OCI-LY1 (cell line): ENCODE data around the gene SYNGAP1.
"Not testable (repeated sequence)": the region's sequence is repeated elsewhere in the genome, so short reads cannot be mapped to it uniquely, and the experiment has no call there.

Experiments
- H2AFZ ChIP-seq: fragments of 200-600 bp; sonication (generic), shearing (Covaris generic); 2 replicates; pipeline ENCODE4 v1.6.0; 2014; ENCODE audit warnings: antibody characterized with exemption, mild to moderate bottlenecking, low read length
- H3F3A ChIP-seq: fragments of 200-600 bp; sonication (generic), shearing (Covaris generic); 2 replicates; pipeline ENCODE4 v1.6.0; 2014; ENCODE audit warnings: mild to moderate bottlenecking, antibody characterized with exemption, low read length, moderate library complexity; ENCODE audit not compliant: insufficient read depth
- H3K27ac ChIP-seq: fragments of 200-600 bp; sonication (generic); 2 replicates; pipeline ENCODE4 v1.5.1; 2014; ENCODE audit warnings: low read length, mixed run types, mild to moderate bottlenecking, low read depth; ENCODE audit not compliant: poor library complexity, severe bottlenecking
- H3K27me3 ChIP-seq: fragments of 200-600 bp; sonication (generic); 2 replicates; pipeline ENCODE4 v1.6.0; 2014; ENCODE audit warnings: antibody characterized with exemption, mild to moderate bottlenecking, low read length, moderate library complexity; ENCODE audit not compliant: insufficient read depth
- H3K36me3 ChIP-seq: fragments of 200-600 bp; sonication (generic); 2 replicates; pipeline ENCODE4 v1.6.1; 2014; ENCODE audit warnings: mild to moderate bottlenecking, antibody characterized with exemption, low read length, moderate library complexity, mixed read lengths; ENCODE audit not compliant: insufficient read depth
- H3K4me1 ChIP-seq: fragments of 200-600 bp; sonication (generic); 2 replicates; pipeline ENCODE4 v1.5.1; 2014; ENCODE audit warnings: mild to moderate bottlenecking, low read length, moderate library complexity; ENCODE audit not compliant: insufficient read depth, severe bottlenecking
- H3K4me2 ChIP-seq: fragments of 200-600 bp; sonication (generic), shearing (Covaris generic); 2 replicates; pipeline ENCODE4 v1.6.1; 2014; ENCODE audit warnings: low read length
- H3K4me3 ChIP-seq: fragments of 200-600 bp; sonication (generic); 2 replicates; pipeline ENCODE4 v1.5.1; 2014; ENCODE audit warnings: low read length, low read depth, mild to moderate bottlenecking, mixed read lengths; ENCODE audit not compliant: poor library complexity, severe bottlenecking
- H3K79me2 ChIP-seq: fragments of 200-600 bp; shearing (Covaris generic); 2 replicates; pipeline ENCODE4 v1.6.1; 2016; ENCODE audit warnings: mixed run types, low read length, mixed read lengths; ENCODE audit not compliant: insufficient read depth
- H3K9ac ChIP-seq: fragments of 200-600 bp; sonication (generic), shearing (Covaris generic); 2 replicates; pipeline ENCODE4 v1.6.1; 2014; ENCODE audit warnings: mild to moderate bottlenecking, low read length, mixed read lengths
- H3K9me2 ChIP-seq: fragments of 200-600 bp; sonication (generic), shearing (Covaris generic); 2 replicates; pipeline ENCODE4 v1.6.1; 2014; ENCODE audit warnings: low read depth, mild to moderate bottlenecking, low read length, mixed read lengths
- H3K9me3 ChIP-seq: fragments of 200-600 bp; shearing (Covaris generic); 2 replicates; pipeline ENCODE4 v1.6.1; 2014; ENCODE audit warnings: low read length, mixed read lengths
- H4K20me1 ChIP-seq: fragments of 200-600 bp; sonication (generic), shearing (Covaris generic); 2 replicates; pipeline ENCODE4 v1.6.0; 2016; ENCODE audit warnings: mild to moderate bottlenecking, low read length; ENCODE audit not compliant: insufficient read depth
- EZH2 ChIP-seq: fragments of 200-600 bp; sonication (generic), shearing (Covaris generic); IDR thresholded peaks from 2 replicates; pipeline ENCODE4 v1.8.0; 2017; ENCODE audit warnings: borderline replicate concordance, mixed run types, mild to moderate bottlenecking, antibody characterized with exemption, low read length, moderate library complexity, mixed read lengths
- TF ChIP-seq, protein P1 (sequence below): fragments of 200-600 bp; sonication (generic), shearing (Covaris generic); IDR thresholded peaks from 2 replicates; pipeline ENCODE4 v1.5.1; 2017; ENCODE audit warnings: mild to moderate bottlenecking, antibody characterized with exemption, low read length, moderate library complexity, mixed read lengths

The SYNGAP1 gene

DNA sequence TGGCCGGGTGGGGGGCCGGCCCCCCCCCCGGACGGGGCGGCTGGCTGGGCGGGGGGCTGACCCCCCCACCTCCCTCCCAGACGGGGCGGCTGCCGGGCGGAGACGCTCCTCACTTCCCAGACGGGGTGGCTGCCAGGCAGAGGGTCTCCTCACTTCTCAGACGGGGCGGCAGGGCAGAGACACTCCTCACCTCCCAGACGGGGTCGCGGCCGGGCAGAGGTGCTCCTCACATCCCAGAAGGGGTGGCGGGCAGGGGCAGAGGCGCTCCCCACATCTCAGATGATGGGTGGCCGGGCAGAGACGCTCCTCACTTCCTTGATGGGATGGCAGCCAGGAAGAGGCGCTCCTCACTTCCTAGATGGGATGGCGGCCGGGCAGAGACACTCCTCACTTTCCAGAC is 65.8 kb downstream of the SYNGAP1 start:
- not testable (repeated sequence) for H3K9me3 ChIP-seq, H2AFZ ChIP-seq, H3K27ac ChIP-seq, H3K27me3 ChIP-seq, H3K4me1 ChIP-seq, H3K79me2 ChIP-seq, H3K4me3 ChIP-seq, H3K9me2 ChIP-seq, H3K36me3 ChIP-seq, H3K9ac ChIP-seq, H3K4me2 ChIP-seq, H3F3A ChIP-seq, H4K20me1 ChIP-seq

DNA sequence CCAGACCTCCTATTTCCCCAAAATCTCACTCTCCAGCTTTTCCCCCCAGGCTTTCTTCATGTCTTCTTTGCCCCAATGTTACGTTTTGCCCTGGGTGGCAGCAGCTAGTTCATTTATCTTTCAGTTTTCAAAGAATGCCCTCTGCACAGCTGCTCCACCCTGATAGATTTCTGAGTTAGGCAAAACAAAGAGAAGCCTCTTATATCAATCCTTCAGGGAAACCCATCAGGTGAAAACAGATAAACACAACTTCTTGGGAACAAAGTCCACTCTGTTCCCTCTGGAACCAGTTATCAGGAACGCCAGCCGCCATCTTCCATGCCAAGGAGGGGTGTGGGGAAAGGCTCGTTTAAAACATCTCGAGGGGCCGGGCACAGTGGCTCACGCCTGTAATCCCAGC is 68.5 kb downstream of the SYNGAP1 start:
- Histone ChIP-seq H3K9me2 (no peaks in the 10 kb centered on the region), H3K4me2 (no peak overlapping the region), H4K20me1 (no peaks in the 10 kb centered on the region), H3K9me3 (no peaks in the 10 kb centered on the region), H3K36me3 (no peaks in the 10 kb centered on the region), H3F3A (no peaks in the 10 kb centered on the region), H3K27ac (no peak overlapping the region), H3K79me2 (no peaks in the 10 kb centered on the region), H3K9ac (no peak overlapping the region), H3K27me3 (no peaks in the 10 kb centered on the region), H3K4me1 (no peaks in the 10 kb centered on the region), H2AFZ (no peak overlapping the region), H3K4me3 (no peak overlapping the region)
- TF ChIP-seq EZH2: no peak
- TF ChIP-seq, protein P1, sequence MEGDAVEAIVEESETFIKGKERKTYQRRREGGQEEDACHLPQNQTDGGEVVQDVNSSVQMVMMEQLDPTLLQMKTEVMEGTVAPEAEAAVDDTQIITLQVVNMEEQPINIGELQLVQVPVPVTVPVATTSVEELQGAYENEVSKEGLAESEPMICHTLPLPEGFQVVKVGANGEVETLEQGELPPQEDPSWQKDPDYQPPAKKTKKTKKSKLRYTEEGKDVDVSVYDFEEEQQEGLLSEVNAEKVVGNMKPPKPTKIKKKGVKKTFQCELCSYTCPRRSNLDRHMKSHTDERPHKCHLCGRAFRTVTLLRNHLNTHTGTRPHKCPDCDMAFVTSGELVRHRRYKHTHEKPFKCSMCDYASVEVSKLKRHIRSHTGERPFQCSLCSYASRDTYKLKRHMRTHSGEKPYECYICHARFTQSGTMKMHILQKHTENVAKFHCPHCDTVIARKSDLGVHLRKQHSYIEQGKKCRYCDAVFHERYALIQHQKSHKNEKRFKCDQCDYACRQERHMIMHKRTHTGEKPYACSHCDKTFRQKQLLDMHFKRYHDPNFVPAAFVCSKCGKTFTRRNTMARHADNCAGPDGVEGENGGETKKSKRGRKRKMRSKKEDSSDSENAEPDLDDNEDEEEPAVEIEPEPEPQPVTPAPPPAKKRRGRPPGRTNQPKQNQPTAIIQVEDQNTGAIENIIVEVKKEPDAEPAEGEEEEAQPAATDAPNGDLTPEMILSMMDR: no peak

DNA sequence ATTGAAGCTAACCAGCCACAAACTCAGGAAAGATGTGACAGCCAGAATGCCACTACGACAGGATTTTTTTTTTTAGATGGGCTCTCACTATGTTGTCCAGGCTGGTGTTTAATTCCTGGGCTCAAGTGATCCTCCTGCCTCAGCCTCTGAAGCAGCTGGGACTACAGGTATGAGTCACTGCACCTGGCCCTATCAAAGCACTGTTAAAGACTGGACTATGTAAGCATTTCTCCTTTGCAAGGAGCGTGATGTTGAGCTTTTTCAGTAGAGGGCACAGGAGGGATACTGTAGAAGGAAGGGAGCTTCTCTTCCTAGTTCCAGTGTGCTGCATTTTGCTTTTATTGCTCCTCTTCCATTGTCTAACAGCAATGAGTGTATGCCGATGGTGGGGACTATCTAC is 70.3 kb downstream of the SYNGAP1 start:
- Histone ChIP-seq H3K27me3 (no peaks in the 10 kb centered on the region), H3K4me2 (no peak overlapping the region), H3K36me3 (no peaks in the 10 kb centered on the region), H3K9ac (no peak overlapping the region), H4K20me1 (no peaks in the 10 kb centered on the region), H3K4me3 (no peak overlapping the region), H2AFZ (no peak overlapping the region), H3F3A (no peaks in the 10 kb centered on the region), H3K9me3 (no peaks in the 10 kb centered on the region), H3K79me2 (no peaks in the 10 kb centered on the region), H3K9me2 (no peaks in the 10 kb centered on the region), H3K4me1 (no peaks in the 10 kb centered on the region), H3K27ac (no peak overlapping the region)
- TF ChIP-seq EZH2: no peak

DNA sequence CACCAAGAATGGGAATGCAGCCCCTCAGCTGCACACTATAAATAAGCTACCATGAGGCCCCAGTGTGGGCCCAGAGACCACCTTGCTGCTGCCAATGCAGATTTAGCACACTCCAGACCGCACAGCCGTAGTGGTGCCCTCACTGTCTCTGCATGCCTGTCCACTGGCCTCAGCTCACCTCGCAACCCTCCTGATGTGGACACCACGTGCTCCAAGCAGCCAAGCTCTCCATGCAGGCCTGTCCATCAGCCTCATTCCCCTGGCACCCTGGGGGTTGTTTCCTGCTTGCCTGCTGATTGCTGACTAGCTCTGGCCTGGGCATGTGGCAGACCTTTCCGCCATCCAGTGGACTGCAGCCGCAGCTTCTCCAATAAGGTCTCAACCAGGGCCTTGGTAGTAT is 70.8 kb downstream of the SYNGAP1 start:
- Histone ChIP-seq H2AFZ (no peak overlapping the region), H3K4me2 (no peak overlapping the region)

More for the DNA sequence above, 70.8 kb downstream of the SYNGAP1 start:
- no peak overlapping the region for H3K4me3 ChIP-seq
- no peak for TF ChIP-seq EZH2
- TF ChIP-seq, protein P1: no peak
- no peaks in the 10 kb centered on the region for H3K9me3 ChIP-seq
- no peaks in the 10 kb centered on the region for H3K27me3 ChIP-seq
- H3K27ac ChIP-seq: no peak overlapping the region
- H3K9ac ChIP-seq: no peak overlapping the region
- H3F3A ChIP-seq: no peaks in the 10 kb centered on the region
- no peaks in the 10 kb centered on the region for H3K9me2 ChIP-seq
- H3K36me3 ChIP-seq: no peaks in the 10 kb centered on the region
- no peaks in the 10 kb centered on the region for H3K4me1 ChIP-seq
- H3K79me2 ChIP-seq: no peaks in the 10 kb centered on the region
- H4K20me1 ChIP-seq: no peaks in the 10 kb centered on the region
